ENCODE measurements around the gene CASKIN2.

DNA sequence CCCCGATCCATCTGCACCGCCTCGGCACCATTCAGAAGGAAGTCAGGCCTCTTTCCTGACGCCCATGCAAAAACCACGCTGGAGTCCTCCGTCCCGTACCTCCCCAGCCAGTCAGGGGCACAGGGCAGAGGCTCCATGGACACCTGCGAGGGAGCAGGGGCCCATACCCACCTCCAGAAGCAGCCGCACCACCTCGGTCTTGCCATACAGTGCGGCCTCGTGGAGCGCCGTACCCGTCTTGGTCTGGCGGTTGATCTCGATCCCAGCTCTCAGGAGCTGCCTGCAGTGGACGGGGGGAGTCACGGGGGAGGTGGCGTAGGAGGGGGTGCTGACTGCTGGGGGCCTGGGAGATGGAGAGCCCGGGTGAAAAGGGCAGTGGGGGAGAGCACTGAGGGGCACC is 9.2 kb downstream of the CASKIN2 start:
- TF ChIP-seq, protein P1, sequence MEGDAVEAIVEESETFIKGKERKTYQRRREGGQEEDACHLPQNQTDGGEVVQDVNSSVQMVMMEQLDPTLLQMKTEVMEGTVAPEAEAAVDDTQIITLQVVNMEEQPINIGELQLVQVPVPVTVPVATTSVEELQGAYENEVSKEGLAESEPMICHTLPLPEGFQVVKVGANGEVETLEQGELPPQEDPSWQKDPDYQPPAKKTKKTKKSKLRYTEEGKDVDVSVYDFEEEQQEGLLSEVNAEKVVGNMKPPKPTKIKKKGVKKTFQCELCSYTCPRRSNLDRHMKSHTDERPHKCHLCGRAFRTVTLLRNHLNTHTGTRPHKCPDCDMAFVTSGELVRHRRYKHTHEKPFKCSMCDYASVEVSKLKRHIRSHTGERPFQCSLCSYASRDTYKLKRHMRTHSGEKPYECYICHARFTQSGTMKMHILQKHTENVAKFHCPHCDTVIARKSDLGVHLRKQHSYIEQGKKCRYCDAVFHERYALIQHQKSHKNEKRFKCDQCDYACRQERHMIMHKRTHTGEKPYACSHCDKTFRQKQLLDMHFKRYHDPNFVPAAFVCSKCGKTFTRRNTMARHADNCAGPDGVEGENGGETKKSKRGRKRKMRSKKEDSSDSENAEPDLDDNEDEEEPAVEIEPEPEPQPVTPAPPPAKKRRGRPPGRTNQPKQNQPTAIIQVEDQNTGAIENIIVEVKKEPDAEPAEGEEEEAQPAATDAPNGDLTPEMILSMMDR (IDR thresholded peaks at IDR 0.05; ENCODE audit: low read length): no peak
- no peak for TF ChIP-seq EZH2phosphoT487 (IDR thresholded peaks at IDR 0.05; ENCODE audit: low read length)

All from MM.1S (cell line).